Fibroblast of lung (primary cell): ENCODE results near the gene DNAI1. TPM values are rescaled to one million over a fixed set of nuclear protein-coding genes. Genes with fewer than 3 reads are reported as not detected.

Experiments used
- DNase-seq, 2 donors: peaks; one replicate each; pipeline versions ENCODE4 v3.0.0 to v3.0.0-alpha.2; 2010; ENCODE audit warnings: low read depth in 2 of 2
- H2AFZ ChIP-seq: 2 replicates; pipeline ENCODE4 v1.5.1; 2012; ENCODE audit warnings: low read length, control low read depth, inconsistent platforms
- H3K27ac ChIP-seq: 2 replicates; pipeline ENCODE4 v1.5.1; 2011; ENCODE audit warnings: low read length, control low read depth; ENCODE audit not compliant: insufficient read depth
- H3K27me3 ChIP-seq: 2 replicates; pipeline ENCODE4 v1.5.1; 2011; ENCODE audit warnings: mild to moderate bottlenecking, low read length; ENCODE audit not compliant: control insufficient read depth, insufficient read depth
- H3K36me3 ChIP-seq: 2 replicates; pipeline ENCODE4 v1.5.1; 2011; ENCODE audit warnings: low read length; ENCODE audit not compliant: control insufficient read depth, insufficient read depth
- H3K4me1 ChIP-seq: 2 replicates; pipeline ENCODE4 v1.5.1; 2011; ENCODE audit warnings: low read length; ENCODE audit not compliant: control insufficient read depth, insufficient read depth; ENCODE audit errors: extremely low read depth
- H3K4me2 ChIP-seq: 2 replicates; pipeline ENCODE4 v1.5.1; 2011; ENCODE audit warnings: low read length, control low read depth; ENCODE audit not compliant: insufficient read depth; ENCODE audit errors: extremely low read depth
- H3K4me3 ChIP-seq, 4 experiments: fragments of 200-600 bp in 1 of 4; sonication (generic) in 1 of 4; replicated peaks in 1 of 4; 2 replicates each; pipeline ENCODE4 v1.5.1; 2011 to 2016; ENCODE audit warnings: low read length in 4 of 4, low read depth in 3 of 4, mild to moderate bottlenecking in 3 of 4, control low read depth in 2 of 4, inconsistent platforms in 1 of 4, mixed read lengths in 1 of 4; ENCODE audit not compliant: insufficient read depth in 1 of 4; ENCODE audit errors: control extremely low read depth in 1 of 4
- H3K79me2 ChIP-seq: 2 replicates; pipeline ENCODE4 v1.5.1; 2012; ENCODE audit warnings: mild to moderate bottlenecking, low read length, inconsistent platforms; ENCODE audit not compliant: control insufficient read depth, insufficient read depth
- H3K9ac ChIP-seq: 2 replicates; pipeline ENCODE4 v1.5.1; 2011; ENCODE audit warnings: mild to moderate bottlenecking, low read length, control low read depth; ENCODE audit not compliant: insufficient read depth
- H3K9me3 ChIP-seq: 2 replicates; pipeline ENCODE4 v1.5.1; 2012; ENCODE audit warnings: low read depth, low read length; ENCODE audit not compliant: control insufficient read depth, insufficient read depth
- H4K20me1 ChIP-seq: 2 replicates; pipeline ENCODE4 v1.5.1; 2011; ENCODE audit warnings: low read length; ENCODE audit not compliant: control insufficient read depth, insufficient read depth; ENCODE audit errors: extremely low read depth
- CTCF ChIP-seq, 2 donors: IDR thresholded peaks in 1 of 2; conservative IDR thresholded peaks in 1 of 2; 1 replicate in 1 of 2; 2 replicates in 1 of 2; pipeline ENCODE4 v1.5.1; 2011 to 2012; ENCODE audit warnings: low read length in 2 of 2, control low read depth in 1 of 2, inconsistent platforms in 1 of 2, low read depth in 1 of 2, mild to moderate bottlenecking in 1 of 2
- EZH2 ChIP-seq: IDR thresholded peaks from 2 replicates; pipeline ENCODE4 v1.5.1; 2012; ENCODE audit warnings: low read length, control low read depth, mild to moderate bottlenecking; ENCODE audit errors: missing control alignments
- polyA plus RNA-seq, 2 donors: library from polyadenylated mRNA; depleted of rRNA in 1 of 2; stranded (reverse) in 1 of 2; unstranded in 1 of 2; fragments of >200 nt; gene quantifications; 2 replicates each; pipeline ENCODE4 v1.2.1, GENCODE V29; 2011 to 2012; ENCODE audit warnings: missing spikeins in 1 of 2
- total RNA-seq: library from RNA; depleted of rRNA; stranded (reverse); fragments of >200 nt; gene quantifications from 2 replicates; pipeline ENCODE4 v1.2.1, GENCODE V29; 2014

DNAI1 gene
- total and polyA plus RNA-seq, 2 donors (not counting 1 experiment from before 2014, with no cell fraction given) = not detected

- peaks cover 5% of the 10 kb centered on the region for H3K27me3 ChIP-seq
- H3K27ac ChIP-seq = no peak overlapping the region
- no peak overlapping the region for H3K9ac ChIP-seq
- TF ChIP-seq CTCF (conservative IDR thresholded peaks at IDR 0.05 in 1 of 2, IDR thresholded peaks at IDR 0.05 in 1 of 2; ENCODE audit: low read depth in 1 of 2, low read length in 2 of 2) = no peak
- no peak for TF ChIP-seq EZH2
- no peaks in the 10 kb centered on the region for H3K9me3 ChIP-seq
- no peaks in the 10 kb centered on the region for H3K4me1 ChIP-seq
- no peaks in the 10 kb centered on the region for H3K79me2 ChIP-seq
- no peaks in the 10 kb centered on the region for H4K20me1 ChIP-seq
- H3K4me3 ChIP-seq = no peak overlapping the region
- H3K36me3 ChIP-seq = no peaks in the 10 kb centered on the region
- peak; percentile 20 to 55 for DNase-seq
- H2AFZ ChIP-seq = no peak overlapping the region
- H3K4me2 ChIP-seq = no peak overlapping the region
These were observed 82.2 kb downstream of the DNAI1 start for GRCh38 chr9:34540827-34541226.

DNA sequence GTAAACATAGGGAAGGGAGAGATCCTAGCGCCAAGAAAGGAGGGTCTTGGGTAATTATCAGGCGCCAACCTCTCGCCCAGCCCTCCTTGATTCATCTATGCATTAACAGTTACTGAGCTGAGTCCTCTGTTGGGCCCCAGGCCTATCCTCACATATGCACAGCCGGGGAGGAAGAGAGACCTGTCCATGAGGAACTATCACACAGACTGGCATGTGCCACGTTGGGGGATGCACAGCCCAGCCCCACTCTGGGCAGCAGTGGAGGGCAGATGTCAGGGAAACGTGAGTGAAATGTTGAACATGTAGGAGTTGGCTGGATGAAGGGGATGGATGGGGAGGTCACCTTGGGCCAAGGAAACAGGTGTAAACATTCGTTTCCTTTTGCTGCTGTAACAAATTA lies 82.9 kb downstream of the DNAI1 start:
- Histone ChIP-seq H2AFZ (no peak overlapping the region), H3K36me3 (no peaks in the 10 kb centered on the region), H3K79me2 (no peaks in the 10 kb centered on the region), H4K20me1 (no peaks in the 10 kb centered on the region), H3K4me2 (no peak overlapping the region), H3K9ac (no peak overlapping the region), H3K27me3 (peaks cover 2% of the 10 kb centered on the region), H3K9me3 (no peaks in the 10 kb centered on the region), H3K27ac (no peak overlapping the region), H3K4me1 (no peaks in the 10 kb centered on the region), H3K4me3 (no peak overlapping the region)
- DNase-seq = no peak
- TF ChIP-seq EZH2 (no peak), CTCF (conservative IDR thresholded peaks at IDR 0.05 in 1 of 2, IDR thresholded peaks at IDR 0.05 in 1 of 2; ENCODE audit: low read depth in 1 of 2, low read length in 2 of 2) (no peak)

DNA sequence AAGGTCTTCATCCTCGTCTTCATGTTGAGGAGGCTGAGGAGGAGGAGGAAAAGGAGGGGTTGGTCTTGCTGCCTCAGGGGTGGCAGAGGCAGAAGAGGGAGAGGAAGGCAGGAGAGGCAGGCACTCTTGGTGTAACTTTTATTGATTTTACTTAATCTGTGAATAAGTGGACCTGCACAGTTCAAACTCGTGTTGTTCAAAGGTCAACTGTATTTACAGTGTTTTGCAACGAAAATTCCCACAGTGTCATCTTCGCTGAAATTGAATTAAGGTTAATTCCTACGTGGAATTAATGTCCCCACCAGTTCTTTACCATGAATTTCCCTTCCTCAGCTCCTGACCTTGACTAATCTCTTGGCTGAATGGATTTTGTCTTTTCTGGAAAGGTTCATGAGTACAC lies 85.4 kb downstream of the DNAI1 start:
- Histone ChIP-seq H3K79me2 (no peaks in the 10 kb centered on the region), H3K9me3 (no peaks in the 10 kb centered on the region), H3K4me2 (no peak overlapping the region), H3K9ac (no peak overlapping the region), H3K27me3 (peaks cover 2% of the 10 kb centered on the region), H4K20me1 (no peaks in the 10 kb centered on the region), H3K36me3 (no peaks in the 10 kb centered on the region), H3K4me3 (no peak overlapping the region), H2AFZ (no peak overlapping the region), H3K27ac (no peak overlapping the region), H3K4me1 (no peaks in the 10 kb centered on the region)
- no peak for DNase-seq
- TF ChIP-seq EZH2 = no peak
- no peak for TF ChIP-seq CTCF (conservative IDR thresholded peaks at IDR 0.05 in 1 of 2, IDR thresholded peaks at IDR 0.05 in 1 of 2; ENCODE audit: low read depth in 1 of 2, low read length in 2 of 2)
